HG02840 (cell line): ENCODE measurements around the gene SERGEF.

Source experiments
- ATAC-seq: cut with Tn5 transposase; IDR thresholded peaks from one replicate; pipeline ENCODE4 v1.9.1; 2021; ENCODE audit warnings: mild to moderate bottlenecking, moderate library complexity, moderate number of reproducible peaks; ENCODE audit not compliant: unreplicated experiment, low FRiP score

Gene SERGEF

GRCh38 chr11:17760102-17761029 is 252.5 kb downstream of the SERGEF start:
- ATAC-seq: no peak

DNA sequence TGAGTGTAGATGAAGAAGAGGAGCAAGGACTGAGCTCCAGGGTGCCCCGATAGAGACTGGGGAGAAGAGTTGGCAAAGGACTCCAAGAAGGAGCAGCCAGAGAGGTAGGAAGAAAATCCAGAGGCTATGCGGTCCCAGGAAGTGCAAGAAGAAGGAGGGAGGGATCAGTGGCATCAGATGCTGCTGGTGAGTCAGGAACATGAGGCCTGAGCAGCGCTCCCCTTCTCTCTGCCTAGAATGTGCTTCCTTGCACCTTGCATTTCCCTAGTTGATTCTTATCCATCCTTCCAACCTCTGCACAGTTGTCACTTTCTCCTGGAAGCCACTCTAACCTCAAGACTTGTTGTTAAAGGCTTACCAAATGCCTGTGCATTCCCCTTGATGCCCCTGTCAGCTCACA is 257.0 kb downstream of the SERGEF start:
- ATAC-seq: no peak

DNA sequence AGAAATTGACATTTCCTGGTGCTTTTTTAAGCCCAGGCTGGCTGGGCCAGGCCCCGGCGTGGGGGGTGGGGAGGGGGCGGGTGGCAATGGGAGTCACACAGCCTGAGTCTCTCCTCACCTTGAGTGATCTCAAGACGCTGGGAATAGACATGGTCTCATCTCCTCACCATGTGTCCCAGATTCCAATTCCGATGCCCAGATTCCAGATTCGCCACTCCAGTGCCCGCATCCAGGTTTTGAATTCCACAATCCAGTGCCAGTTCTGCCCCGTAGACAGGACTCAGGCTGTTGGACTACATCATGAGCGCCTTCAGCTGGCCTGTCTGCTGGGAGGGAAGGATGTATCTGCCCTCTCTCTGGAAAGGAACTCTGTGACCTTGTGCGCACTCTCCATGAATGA is 259.2 kb downstream of the SERGEF start:
- ATAC-seq: no peak

DNA sequence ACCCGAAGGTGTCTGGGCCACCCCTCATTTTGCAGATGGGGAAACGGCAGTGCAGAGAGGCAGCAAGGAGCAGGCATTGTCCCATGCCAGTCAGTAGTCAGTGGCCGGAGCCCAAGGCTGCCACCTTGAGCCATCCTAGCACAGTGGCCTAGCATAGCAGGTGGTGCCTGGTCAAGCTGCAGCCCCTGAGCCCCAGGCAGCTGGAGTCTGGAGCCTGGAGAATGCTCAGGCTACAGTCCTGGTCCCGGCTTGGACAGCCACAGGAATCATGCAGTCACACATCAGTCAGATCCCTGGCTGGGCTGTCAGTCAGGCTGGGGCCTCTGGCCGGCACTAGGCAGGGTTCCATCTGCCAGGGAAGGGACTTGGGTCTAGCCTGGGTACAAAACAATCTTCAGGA is 259.7 kb downstream of the SERGEF start:
- no peak for ATAC-seq

DNA sequence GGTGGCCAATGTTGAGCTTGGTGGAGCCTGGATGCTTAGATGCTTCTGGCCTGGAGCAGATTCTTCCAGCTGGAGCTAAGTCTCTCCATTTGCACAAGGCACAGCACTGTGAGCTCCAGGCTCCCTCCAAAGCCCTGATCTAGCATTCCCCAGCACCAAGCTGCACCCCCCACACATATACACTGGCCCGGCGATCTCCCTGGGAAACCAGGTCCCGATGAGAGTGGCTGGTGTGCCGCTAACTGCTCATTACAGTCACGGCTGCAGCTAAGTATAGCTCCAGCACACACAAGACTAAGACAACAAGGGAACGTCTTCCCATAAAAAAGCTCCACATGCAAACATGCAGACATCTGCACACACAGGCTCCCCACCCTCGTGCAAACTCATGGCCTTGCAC is 260.7 kb downstream of the SERGEF start:
- ATAC-seq: no peak

- no peak for ATAC-seq
Measured at GRCh38 chr11:17751558-17751957, 261.3 kb downstream of the SERGEF start.

DNA sequence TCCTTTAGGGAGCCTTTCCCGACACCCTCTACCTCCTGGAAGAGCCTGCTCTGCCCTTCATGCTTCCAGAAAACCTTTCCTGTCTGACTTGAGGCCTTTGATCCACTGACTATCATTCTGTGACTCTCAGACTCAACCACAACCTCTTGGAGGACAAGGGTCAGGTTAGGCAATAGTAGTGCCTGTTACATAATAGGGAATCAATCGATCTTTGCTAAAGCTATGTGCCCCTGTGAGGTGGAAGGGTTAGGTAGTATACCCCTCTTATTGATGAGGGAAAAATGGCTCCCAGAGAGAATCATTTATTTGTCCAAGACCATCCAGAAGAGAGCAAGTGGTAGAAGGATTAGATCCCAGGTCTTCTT is 262.1 kb downstream of the SERGEF start:
- ATAC-seq: no peak

DNA sequence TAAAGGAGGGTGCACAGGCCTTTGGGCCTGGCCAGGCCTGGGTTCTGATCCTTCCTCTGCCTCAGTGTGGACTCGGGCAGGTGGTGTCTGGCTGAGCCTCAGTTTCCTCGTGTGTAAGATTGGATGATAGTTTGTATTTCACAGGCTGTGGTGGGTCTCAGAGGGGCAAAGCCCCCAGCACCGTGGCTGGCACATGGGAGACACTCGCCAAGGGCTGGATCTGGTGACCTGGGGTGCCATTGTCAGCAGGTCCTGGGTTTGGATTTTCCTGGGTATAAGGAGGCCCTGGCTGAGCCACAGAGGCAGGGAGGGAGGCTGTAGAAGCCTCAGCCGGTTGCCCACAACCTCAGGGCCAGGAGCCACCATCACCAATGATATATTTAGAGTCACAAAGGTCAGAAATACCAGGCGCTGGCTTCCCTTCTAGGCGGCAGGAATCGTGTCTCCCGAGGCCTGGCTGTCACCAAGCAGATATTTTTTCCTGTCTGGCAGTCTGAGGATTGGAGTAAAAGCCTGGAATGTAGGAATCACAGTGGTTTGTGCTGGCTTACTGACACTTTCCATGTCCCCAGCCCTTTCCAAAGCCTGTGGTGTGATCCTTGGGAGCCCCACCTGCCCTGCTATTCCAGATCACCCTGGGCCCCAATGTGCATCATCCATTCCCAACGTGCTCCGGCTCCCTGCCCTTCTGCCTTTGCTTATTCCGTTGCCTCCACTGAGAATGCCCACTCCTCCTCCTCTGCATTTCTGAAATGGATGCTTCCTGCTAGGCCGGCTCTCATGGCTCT is 262.6 kb downstream of the SERGEF start:
- no peak for ATAC-seq

DNA sequence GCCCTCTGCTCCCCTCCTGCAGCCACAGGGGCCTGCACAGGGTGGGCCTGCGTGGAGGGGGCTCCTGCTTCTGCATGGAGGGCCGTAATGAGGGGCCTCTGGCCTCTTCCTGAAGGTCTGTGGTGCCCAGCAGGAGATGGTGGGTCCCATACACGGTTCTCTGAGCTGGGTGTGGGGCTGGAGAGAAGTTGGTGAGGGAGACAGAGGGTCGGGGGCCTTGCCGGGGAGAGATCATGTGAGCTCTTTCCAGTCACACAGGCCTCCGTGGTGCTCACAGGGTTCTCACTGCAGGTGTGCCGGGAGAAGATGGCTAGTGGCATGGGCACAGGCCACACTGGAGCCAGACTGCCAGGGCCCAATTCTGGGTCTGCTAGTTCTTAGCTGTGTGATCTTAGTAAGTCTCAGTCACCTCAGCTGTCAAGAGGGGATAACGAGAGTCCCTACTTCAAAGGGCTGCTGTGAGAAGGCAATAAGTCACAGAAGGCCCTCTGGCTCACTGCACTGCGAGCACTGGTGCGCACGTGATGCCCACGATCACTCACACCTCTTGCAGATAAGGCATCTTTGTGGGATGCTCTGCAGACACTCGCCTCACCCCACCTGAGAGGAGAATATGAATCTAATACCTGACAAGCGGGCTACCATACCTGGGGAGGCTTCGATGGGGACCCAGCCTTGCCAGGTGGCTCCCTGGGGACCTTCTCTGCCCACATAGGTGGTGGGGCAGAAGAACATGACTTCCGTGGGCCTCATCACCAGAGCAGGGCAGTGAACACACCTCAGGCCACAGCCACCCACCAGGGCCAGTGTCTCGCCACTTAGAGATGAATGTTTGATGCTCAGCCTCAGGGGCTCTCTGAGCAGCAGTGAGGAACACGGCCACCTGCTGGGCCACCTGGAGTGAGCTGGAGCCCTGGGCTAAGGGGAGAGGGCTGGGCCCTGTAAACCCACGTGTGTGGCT is 263.8 kb downstream of the SERGEF start:
- no peak for ATAC-seq

- no peak for ATAC-seq
Measured at GRCh38 chr11:17748044-17748443, 264.8 kb downstream of the SERGEF start.

DNA sequence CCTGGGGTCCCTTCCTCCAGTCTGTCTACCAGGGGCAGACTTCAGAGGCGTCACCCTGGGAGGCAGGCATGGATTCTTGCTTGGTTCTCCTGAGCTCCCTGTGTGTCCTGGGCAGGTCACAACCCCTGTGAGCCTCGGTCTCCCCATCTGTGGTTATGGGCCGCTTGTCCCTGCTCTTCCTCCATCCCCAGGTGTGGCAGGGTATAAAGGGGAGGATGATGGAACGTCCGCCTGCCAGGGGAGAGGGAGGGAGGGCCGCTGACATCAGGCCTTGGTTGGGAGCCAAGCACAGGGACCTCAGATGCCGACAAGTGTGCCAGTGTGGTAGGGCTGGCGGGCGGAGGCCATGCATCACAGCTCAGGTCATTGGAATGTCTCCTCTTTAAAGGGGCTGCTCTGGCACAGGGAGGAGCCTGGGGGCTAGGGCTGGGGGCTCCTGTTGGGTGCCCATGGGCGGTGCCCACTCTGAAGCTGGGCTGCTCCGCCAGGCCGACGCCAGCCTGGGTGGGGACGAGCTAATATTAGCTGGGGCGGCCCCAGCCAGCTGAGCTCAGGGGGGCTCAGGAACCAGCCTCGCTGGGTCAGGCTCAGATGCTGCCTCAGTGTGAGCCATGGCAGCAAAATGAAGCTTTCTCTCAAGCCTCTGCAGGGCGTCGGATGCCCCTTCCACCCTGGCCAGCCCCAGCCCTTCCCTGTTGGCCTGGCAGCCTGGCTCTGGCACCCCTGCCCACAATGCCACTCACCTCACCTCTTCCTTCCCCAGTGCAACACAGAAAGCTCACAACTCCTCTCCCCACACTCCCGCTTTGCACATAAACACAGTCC is 265.5 kb downstream of the SERGEF start:
- no peak for ATAC-seq

GRCh38 chr11:17746096-17746495 is 266.8 kb downstream of the SERGEF start:
- ATAC-seq: no peak

- ATAC-seq: no peak
Measured at GRCh38 chr11:17745023-17745772, 267.6 kb downstream of the SERGEF start.

- no peak for ATAC-seq
Measured at GRCh38 chr11:17744151-17744940, 268.5 kb downstream of the SERGEF start.

DNA sequence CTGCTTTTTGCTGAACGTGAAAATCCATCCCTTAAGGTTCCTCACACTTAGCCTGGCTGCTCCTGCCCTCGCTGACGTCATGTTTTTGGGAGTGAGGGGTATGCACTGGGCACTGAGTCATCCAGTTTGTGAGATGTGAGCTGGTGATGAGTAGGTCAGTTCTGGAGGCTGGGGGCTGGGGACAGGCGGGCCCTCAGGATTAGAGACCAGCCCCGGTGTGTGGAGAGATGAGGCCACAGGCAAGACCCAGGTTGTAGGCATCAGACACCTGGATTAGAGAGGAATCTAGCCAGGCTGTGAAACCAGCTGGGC is 269.1 kb downstream of the SERGEF start:
- no peak for ATAC-seq

- ATAC-seq: no peak
Measured at GRCh38 chr11:17743026-17743807, 269.6 kb downstream of the SERGEF start.

DNA sequence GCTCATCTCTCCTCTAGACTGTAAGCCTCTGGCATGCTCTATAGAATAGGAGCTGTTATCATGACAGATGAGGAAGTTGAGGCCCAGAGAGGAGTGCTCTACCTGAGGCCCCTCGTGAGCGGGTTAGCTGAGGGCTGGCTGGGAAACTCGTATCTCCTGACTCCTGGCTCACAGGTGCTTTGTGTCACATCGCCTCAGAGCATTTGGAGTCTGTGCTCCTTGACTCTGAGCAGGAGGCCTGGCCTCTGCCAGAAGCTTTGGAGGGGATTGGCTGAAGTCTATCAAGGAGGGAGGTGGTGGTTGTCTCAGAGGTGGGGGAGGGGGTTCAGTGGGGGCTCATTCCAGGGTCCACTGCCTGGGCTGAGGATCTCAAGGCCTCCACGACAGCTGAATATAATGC is 270.8 kb downstream of the SERGEF start:
- no peak for ATAC-seq

DNA sequence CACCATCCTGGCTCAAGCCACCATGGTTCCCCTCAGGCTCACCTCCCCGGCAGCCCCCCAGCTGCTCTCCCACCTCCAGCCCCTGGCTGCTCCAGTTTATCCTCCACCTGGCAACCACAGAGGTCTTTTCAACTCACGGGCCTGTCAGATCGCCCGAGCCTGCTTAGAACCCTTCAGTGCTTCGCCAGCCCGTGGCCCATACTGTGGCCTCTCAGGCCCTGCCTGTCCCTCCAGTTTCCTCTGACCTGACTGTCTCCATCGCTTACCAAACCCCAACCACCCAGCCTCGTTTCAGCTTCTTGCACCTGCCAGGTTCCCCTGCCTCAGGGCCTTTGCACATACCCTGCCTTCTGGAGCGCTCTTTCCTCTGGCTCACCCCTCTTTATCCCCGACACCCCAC is 271.4 kb downstream of the SERGEF start:
- no peak for ATAC-seq
